ENCODE data around the gene RNU2-63P.
A peak's percentile ranks its signal among the peaks of the same experiment; 100 is the strongest.
"Not testable (repeated sequence)": the region's sequence is repeated elsewhere in the genome, so short reads cannot be mapped to it uniquely, and the experiment has no call there.

The RNU2-63P gene

DNA sequence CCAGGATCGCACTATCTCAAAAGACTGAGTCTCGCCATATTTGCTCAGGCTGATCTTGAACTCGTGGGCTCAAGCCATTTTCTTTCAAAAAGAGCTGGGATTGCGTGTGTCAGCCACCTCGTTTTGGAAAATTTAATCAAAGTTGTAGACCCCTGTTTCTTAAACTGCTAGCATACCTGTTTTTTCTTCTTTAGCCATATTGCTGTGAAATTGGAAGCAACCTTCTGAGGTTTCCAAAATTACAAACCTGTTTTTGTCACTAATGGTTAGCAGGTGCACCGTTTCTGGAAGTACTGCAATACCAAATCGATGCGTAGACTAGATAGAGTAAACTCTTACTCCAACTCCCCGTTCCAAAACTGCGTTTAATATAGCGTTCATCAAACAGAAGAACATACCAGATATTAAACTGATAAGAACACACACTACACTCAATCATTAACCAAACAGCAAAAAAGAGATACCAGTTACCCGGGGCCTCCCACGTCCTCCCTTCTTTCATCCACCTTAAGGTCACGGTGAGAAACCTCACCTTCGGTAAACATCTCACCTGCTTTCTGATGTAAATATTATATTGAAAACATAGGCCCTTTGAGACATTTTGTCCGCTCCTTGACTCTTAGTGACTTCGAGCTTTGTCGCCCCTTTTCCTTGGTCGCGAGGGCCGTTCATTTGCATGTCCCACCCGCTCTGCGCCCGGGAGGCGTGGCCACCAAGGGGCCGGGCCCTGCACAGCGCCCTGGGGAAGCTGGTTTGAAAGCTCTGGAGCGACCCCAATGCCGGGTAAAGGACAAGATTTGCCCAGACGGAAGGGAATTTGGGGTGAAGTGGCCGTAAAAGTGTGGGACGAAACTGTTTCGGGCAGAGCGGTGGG is at the start of gene RNU2-63P:
RNU2-63P (minus strand) TSS at position 462 of the 874 bp plus-strand sequence.
- no peak for DNase-seq

GRCh38 chr2:88061295-88061694 is 44.9 kb upstream of the RNU2-63P start:
- DNase-seq, result no peak

DNA sequence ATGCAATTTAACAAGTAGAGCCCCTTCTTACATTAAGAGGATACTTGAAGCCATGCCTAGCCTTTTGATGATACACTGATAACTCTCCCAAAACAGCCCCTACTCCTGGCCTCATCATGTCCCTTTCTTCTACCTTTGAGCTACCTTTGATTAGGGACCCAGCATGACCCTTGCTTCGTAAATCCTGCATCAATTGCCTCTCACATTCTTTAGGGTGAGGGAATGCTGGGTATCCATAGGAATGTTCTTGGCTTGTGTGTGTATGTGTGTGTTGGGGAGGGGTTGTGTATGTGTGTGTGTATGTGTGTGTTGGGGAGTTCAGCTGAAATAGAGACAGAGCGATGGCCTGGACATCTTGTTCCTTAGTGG is 44.5 kb upstream of the RNU2-63P start:
- DNase-seq, result no peak

GRCh38 chr2:88059979-88060906 is 43.9 kb upstream of the RNU2-63P start:
- DNase-seq, result peak; percentile 1

GRCh38 chr2:88058191-88058590 is 41.8 kb upstream of the RNU2-63P start:
- DNase-seq, result no peak

GRCh38 chr2:88057437-88057844 is 41.1 kb upstream of the RNU2-63P start:
- no peak for DNase-seq

GRCh38 chr2:88055371-88056128 is 39.2 kb upstream of the RNU2-63P start, which contains the start of gene KRCC1:
Gene KRCC1, minus strand, starts transcription at chr2:88055783. Its CDS starts 27,220 bp downstream, at chr2:88028563.
- peak; percentile 51 for DNase-seq

DNA sequence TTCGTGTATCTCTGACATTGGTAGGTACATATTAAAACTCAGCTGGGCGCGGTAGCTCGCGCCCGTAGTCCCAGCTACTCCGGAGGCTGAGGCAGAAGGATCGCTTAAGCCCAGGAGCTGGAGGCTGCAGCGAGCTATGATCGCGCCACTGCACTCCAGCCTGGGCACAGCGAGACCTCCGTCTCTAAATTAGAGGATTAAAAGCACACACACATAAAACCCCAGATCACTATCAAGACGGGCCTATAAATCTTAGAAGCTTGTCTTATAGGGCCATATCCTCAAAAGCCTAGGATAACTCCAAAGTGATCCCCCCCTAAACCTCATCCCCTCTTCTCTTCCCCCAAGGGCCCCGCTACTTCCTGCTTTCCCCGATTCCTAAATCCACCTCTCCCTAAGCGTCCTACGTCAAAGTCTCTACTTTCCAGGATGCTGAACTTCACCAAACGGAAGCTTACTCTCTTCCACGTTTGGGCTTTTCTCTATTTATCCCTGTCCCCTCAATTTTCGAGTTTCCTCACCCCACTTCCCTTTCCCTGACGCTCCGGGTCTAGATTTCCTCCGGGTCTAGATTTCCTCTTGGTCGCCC is 38.5 kb upstream of the RNU2-63P start:
- DNase-seq, result no peak

DNA sequence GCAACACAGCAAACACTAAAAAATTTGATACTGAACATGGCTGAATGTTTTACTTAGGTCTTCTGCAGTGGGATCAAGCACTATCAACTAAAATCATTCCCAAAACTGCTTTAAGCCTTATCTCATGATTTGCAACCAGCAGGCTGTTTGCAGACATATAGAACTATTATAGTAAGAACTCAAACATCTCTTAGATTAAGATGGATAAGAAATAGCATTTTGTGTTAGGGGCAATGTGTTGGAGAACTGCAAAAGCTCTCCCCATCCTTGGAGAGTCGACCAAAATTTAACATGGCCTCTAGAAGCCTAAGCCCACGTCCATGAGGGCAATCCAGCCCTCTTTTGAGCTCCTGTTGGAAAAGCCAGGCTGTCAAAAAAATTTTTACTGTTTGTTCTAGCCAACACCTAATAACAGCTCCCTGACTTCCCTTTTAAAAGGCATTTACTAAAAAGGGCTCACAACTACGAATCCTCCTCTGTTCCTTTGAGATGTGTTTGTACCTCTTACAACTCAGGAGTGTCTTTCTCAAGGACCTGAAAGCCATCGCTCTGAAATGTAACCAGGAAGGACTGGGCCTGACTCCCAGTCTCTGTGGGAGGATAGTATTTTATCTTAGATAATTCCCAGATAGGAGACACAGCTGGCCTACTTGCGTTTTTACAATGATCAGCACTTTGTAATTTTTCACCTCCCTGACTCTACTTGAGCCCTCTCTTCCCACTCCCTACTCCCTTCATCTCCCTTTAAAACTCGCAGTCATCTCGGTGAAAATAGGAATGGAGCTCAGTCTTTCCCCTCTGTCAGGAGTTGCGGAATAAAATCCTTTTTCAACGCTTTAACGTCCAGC is 37.8 kb upstream of the RNU2-63P start:
- DNase-seq, result no peak

GRCh38 chr2:88053296-88053695 is 36.9 kb upstream of the RNU2-63P start:
- no peak for DNase-seq

DNA sequence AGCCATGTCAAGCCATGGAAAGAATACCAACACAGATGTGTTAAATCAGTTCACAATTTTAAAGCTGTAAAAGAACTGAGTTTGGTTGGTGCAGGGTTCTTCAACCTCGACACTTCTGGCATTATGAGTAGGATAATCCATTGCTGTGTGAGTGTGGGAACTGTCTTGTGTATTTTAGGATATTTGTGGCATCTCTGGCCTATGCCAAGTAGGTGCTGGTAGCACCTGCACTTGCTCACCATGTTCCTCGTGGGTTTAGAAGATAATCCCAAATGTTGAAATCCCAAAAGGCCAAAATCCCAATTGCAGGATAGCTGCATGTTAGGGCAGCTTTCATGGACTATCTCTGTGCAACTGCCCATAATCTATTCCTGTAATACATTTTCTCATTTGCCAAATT is 35.4 kb upstream of the RNU2-63P start:
- no peak for DNase-seq

- no peak for DNase-seq
Observed at GRCh38 chr2:88049622-88050021, 33.3 kb upstream of the RNU2-63P start.

DNA sequence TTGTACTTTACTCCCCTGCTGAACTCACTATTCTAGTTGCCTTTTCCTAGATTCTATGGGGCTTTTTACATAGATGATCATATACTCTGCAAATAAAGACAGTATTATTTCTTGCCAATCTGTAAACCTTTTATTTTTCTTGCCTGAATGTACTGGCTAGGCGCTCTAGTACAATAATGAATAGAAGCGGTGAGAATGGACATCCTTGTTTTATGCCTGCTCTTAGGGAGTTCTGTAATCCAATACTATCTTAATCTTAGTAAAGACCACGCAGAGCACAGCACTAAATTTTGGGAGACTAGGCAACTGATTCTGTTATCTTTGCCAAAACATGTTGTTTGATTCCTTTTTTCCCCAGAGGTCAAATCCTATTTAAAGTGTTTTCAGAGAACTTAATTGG is 32.2 kb upstream of the RNU2-63P start:
- DNase-seq, result no peak

DNA sequence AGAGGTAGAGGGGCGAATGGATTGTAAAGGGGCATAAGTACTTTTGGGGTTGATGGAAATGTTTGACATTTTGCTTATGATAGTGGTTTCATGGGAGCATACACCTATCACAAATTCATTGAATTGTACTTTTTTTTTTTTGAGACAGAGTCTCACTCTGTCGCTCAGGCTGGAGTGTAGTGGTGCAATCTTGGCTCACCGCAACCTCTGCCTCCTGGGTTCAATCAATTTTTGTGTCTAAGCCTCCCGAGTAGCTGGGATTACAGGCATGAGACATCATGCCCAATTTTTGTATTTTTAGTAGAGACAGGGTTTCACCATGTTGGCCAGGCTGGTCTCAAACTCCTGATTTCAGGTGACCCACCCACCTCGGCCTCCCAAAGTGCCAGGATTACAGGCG is 29.2 kb upstream of the RNU2-63P start:
- DNase-seq, result not testable (repeated sequence)

DNA sequence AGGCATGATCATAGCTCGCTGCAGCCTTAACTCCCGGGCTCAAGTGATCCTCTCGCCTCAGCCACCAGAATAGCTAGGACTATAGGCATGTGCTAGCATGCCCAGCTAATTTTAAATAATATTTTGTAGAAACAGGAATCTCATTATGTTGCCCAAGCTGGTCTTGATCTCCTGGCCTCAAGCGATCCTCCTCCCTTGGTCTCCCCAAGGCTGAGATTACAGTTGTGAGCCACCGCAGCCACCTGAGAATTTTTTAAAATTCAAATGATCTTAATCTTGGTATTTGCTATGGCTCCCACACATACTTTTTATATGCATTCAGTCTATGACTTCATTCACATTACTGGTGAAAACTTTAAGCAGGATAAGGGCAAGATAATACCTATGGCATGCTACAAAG is 26.1 kb upstream of the RNU2-63P start:
- no peak for DNase-seq

DNA sequence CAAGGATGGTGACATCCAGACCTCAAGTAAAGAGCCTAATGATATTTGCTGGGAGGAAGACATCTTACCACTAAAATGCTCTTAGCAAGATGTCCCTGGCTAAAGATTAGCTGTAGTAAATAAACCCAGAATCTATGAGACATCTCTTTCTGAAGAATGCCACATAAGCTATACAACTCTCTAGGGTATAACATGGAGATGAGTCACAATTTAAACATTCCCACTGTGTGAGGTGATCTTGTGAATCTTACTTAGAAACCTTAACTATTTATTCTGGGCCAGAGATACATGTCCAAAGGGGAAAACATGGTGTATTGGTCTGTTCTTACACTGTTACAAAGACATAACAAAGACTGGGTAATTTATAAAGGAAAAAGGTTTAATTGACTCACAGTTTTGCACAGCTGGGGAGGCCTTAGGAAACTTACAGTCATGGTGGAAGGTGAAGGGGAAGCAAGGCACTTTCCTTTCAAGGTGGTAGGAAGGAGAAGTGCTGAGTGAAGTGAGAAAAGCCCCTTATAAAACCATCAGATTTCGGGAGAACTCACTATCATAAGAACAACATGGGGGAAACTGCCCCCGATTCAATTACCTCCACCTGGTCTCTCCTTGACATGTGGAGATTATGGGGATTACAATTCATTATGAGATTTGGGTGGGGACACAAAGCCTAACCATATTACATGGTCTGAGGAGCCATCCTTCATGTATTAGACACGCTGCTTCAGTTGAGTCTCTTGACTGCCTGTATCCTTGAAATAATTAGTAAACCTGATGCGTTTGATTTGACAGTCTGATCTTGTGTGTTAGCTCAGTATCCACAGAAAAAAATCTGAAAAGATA is 22.1 kb upstream of the RNU2-63P start:
- DNase-seq, result no peak

- DNase-seq, result no peak
Observed at GRCh38 chr2:88036606-88037005, 20.3 kb upstream of the RNU2-63P start.

GRCh38 chr2:88036182-88036581 is 19.8 kb upstream of the RNU2-63P start:
- DNase-seq, result no peak

- no peak for DNase-seq
Observed at GRCh38 chr2:88032070-88032702, 15.8 kb upstream of the RNU2-63P start.

- no peak for DNase-seq
Observed at GRCh38 chr2:88028931-88029330, 12.6 kb upstream of the RNU2-63P start.
